HG03045 (cell line): Measurements from ENCODE around the gene KIF13A.
"Not testable (repeated sequence)": the region's sequence is repeated elsewhere in the genome, so short reads cannot be mapped to it uniquely, and the experiment has no call there.

Source experiments
- ATAC-seq: cut with Tn5 transposase; IDR thresholded peaks from one replicate; pipeline ENCODE4 v1.9.1; 2021; ENCODE audit warnings: mild to moderate bottlenecking, moderate library complexity; ENCODE audit not compliant: unreplicated experiment

KIF13A gene

DNA sequence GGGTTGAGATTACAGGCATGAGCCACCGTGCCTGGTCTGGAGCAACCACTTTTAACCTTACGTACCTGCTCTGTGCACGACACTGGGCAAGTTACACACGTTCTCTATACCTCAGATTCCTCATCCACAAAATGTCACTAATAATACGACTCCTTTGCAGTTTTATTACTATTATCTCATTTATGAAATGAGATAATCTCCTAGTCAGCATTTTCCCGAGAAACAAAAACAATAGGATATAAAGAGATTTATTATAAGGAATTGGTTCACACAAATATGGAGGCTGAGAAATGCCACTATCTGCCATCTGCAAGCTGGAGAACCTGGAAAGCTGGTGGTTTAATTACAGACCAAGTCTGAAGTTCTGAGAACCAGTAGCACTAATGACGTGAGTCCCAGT, 12.0 kb upstream of the KIF13A start:
- no peak for ATAC-seq

DNA sequence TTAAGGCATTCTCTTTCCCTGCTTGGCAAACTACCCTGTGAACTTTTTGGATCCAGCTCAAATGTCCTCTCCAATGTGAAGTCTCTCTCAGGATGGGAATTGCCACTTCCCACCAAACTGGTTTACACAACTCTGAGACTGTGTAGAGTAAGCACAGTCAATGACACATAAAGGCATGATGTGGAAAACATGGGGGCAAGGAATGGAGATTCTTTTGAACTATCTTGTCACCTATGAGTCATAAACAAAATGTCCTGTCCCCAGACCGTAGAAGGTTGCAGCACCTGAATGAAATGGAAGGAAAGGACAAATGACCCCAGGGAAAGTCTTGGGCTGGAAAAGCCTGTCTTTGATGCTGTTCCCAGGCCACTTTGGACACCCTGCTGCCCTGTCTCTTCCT, 11.0 kb upstream of the KIF13A start:
- ATAC-seq = no peak

- ATAC-seq = no peak
Measured at GRCh38 chr6:17998003-17998402, 10.6 kb upstream of the KIF13A start.

GRCh38 chr6:17995414-17995813, 8.0 kb upstream of the KIF13A start:
- ATAC-seq = no peak

- no peak for ATAC-seq
Measured at GRCh38 chr6:17994019-17994418, 6.6 kb upstream of the KIF13A start.

DNA sequence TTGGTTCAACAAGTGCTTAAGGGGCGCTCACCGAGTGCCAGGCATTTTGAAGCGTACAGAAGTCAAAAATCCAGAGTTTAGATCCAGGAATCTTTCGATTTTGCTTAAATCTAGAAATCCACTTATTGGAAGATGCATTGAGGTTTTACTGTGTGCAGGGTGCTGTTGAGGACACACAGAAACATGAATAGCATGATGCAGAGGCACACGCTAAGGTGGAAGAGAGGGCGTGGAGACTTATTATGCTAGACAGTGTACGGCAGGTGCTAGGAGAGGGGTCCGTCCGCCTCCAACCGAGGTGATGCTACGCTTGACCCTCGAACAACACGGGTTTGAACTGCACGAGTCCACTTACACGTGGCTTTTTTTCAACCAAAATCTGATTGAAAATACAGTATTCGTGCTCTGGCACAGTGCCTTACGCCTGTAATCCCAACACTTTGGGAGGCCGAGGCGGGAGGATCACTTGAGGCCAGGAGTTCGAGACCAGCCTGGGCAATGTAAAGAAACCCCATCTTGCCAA, 1.0 kb upstream of the KIF13A start:
- ATAC-seq = no peak

- ATAC-seq = peak; percentile 79
Measured at GRCh38 chr6:17987697-17988421, 424 bp upstream of the KIF13A start.

GRCh38 chr6:17986656-17987446, 584 bp downstream of the KIF13A start:
- ATAC-seq = peak; percentile 23

- no peak for ATAC-seq
Measured at GRCh38 chr6:17985934-17986655, 1.3 kb downstream of the KIF13A start.

DNA sequence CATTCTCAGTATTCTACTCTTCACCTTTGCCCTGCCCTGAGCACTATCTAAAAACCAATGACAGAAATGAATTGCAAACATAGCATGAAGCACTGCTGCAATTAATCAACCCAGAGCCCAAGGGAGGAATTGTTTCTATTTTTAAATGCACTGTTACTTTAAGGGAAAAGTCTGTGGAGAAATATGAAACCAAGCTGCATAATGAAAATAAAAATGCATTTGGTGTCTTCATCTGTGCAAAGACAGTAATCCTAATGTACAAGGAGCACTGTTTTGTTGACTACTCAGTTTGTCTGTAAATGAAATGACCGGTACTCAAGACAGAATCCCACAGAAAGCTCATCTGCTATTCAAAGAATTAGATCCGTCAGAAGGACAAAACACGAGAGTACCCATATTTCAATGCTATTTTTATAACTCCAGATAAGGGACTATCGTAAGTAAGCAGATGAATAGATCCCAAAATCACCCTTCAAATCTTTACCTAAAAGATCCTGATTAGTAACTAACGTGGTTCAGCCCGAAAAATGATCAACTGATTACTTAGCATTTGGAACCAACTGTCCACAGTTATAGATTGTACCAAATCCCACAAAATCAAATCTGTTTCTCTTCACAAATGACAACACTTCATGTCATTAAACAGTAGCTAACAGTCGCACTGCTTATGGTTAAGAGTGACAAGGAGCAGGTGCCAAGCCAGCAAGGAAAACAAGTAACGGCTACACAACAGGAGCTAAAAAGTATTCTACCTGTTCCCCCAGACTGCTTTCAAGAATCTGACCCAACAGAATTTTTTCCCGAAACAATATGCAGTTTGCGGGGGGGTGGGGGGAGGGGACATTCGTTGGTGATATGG, 2.4 kb downstream of the KIF13A start:
- no peak for ATAC-seq

DNA sequence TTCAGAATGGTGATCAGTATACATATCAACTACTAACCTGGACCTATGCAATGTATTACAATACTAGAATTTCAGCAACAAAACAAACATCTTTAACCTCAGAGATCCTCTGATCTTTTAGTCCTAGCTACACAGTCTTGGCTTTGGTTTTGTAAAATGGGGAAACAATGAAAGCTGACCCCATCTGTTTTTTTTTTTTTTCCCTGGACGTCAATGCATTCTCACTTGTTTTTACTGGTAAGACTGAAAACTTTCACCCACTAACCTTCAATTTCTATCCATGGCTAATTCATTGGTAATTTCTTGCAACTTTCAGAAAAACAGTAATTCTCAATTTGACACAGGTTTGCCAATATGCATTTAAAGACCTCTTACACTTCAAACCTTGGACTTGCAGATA, 3.0 kb downstream of the KIF13A start:
- no peak for ATAC-seq

GRCh38 chr6:17983730-17984129, 3.7 kb downstream of the KIF13A start:
- ATAC-seq = no peak

DNA sequence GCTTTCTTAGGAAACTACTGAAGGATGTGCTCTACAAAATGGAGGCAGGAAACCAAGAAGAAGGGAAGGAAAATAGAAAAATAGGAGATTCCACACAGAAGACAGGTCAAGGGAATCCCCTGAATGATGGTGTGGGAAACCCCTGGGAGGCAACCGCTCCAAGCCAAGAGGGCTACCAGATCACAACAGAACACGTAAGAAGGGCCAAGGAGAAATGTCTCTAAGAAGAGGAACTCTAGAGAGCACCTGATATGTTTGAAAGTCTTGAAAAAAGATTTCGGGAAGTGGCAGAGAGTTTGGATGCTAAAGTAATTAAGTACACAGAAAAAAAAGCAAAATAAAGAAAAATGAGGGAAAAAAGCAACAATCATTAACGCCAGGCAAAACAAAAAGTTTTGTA, 7.1 kb downstream of the KIF13A start:
- ATAC-seq = no peak

GRCh38 chr6:17979479-17979878, 8.0 kb downstream of the KIF13A start:
- no peak for ATAC-seq

DNA sequence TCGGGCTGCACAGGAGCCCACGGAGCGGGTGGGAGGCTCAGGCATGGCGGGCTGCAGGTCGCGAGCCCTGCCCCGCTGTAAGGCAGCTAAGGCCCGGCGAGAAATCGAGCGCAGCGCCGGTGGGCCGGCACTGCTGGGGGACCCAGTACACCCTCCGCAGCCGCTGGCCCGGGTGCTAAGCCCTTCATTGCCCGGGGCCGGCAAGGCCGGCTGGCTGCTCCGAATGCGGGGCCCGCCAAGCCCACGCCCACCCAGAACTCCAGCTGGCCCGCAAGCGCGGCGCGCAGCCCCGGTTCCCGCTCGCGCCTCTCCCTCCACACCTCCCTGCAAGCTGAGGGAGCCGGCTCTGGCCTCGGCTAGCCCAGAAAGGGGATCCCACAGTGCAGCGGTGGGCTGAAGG, 11.2 kb downstream of the KIF13A start:
- not testable (repeated sequence) for ATAC-seq

DNA sequence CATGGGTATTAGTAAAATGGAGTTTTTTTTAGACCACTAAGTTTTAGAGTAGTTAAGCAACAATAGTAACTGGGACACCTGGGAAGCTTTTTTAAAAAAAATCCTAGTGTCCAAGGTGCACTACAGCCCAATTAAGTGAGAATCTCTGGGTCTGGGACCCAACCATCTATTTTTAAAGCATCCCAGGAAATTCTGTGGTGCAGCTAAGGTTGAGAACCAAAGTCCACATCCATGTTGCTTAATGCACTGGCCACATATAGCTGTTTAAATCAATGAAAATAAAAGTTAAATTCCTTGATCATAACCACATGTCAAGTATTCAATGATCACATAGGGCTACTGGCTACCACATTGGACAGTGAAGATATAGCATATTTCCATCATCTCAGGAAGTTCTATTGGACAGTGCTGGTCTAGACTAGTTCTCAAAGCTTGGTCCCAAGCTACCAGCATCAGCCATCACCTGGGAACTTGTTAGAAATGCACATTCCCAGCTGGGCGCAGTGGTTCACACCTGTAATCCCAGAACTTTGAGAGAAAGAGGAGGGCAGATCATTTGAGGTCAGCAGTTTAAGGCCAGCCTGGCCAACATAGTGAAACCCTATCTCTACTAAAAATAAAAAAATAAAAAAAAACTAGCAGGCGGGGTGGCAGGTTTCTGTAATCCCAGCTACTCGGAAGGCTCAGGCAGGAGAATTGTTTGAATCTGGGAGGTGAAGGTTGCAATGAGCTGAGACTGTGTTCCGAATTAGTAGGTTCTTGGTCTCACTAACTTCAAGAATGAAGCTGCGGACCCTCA, 12.7 kb downstream of the KIF13A start:
- no peak for ATAC-seq

DNA sequence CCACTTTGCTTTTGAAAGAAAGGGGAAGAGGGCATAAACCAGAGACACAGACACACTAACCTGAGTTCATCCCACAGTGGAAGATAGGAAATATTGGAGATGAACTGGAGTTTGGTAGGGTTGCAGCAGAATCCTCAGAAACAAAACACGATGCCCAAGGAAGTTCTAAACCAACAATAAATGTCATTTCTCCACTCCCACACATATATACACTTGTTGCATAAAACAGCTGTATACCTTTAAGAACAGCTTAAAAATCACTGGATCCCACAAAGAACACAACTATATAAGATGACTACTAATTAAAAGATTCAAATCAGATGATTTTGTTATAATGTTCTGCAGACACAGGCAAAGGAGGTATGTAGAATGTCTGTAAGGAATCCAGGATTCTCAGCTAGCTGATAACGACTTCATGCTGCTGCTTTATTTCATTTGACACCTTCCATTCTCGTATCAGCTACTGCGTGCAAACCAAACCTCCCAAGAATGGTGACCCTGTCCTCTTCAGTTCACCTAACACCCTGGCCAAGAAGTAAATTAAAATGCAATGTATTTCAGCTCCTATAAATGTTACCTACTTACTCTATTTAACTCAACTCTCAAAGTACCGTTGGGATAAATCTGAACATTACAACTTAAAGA, 14.3 kb downstream of the KIF13A start:
- ATAC-seq = no peak

DNA sequence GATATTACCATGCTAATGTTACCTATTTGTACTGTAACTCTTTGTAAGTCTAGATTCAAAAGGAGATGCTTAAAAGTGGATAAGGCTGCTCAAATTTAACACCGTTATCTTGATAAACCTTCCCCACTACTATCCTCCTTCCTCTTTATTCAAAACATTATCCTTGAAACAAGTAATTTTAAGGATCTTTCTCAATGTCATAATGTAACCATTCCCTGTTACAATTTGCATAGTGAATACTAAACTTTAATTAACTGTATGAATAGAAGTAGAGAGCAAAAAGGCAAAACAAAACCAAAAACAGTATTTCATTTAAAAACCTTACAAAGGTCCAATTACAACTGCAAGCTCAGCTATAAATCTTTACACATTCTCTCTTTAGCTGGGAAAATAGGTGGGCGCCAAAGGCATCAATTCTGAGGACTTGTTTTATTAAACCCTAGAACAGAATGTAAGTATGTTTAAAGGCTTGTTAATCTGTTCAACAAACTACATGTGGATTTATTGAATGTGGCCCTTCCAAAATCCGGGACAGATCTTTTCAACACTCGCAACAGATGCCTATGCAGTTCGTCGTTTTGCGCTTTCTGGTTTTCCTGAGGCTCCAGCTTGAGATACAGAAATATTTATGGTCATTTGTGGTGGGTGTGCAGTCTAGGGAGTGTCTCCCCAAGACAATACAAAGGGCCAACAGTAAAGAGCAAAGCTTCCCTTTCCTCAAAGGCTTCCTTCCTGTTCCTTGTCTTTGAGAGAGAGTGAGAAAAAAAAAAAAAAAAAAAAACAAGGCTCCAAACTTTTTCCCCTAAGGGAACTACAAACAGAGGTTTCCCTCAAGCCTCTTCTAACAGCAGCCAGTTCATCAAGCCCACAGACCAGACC, 15.1 kb downstream of the KIF13A start:
- no peak for ATAC-seq
